Measurements from ENCODE around the gene FN3KRP. TPM values are rescaled to one million over a fixed set of nuclear protein-coding genes. Genes with fewer than 3 reads are reported as not detected.

Gene FN3KRP
- total RNA-seq, 1 experiment from 2014 or later = 19.7 TPM

- TF ChIP-seq NR3C1 (CRISPR knock-in tag; conservative IDR thresholded peaks at IDR 0.05; ENCODE audit: low read depth) = no peak
- no peak for TF ChIP-seq ZBTB43 (CRISPR knock-in tag; IDR thresholded peaks at IDR 0.05)
- TF ChIP-seq, protein P1, sequence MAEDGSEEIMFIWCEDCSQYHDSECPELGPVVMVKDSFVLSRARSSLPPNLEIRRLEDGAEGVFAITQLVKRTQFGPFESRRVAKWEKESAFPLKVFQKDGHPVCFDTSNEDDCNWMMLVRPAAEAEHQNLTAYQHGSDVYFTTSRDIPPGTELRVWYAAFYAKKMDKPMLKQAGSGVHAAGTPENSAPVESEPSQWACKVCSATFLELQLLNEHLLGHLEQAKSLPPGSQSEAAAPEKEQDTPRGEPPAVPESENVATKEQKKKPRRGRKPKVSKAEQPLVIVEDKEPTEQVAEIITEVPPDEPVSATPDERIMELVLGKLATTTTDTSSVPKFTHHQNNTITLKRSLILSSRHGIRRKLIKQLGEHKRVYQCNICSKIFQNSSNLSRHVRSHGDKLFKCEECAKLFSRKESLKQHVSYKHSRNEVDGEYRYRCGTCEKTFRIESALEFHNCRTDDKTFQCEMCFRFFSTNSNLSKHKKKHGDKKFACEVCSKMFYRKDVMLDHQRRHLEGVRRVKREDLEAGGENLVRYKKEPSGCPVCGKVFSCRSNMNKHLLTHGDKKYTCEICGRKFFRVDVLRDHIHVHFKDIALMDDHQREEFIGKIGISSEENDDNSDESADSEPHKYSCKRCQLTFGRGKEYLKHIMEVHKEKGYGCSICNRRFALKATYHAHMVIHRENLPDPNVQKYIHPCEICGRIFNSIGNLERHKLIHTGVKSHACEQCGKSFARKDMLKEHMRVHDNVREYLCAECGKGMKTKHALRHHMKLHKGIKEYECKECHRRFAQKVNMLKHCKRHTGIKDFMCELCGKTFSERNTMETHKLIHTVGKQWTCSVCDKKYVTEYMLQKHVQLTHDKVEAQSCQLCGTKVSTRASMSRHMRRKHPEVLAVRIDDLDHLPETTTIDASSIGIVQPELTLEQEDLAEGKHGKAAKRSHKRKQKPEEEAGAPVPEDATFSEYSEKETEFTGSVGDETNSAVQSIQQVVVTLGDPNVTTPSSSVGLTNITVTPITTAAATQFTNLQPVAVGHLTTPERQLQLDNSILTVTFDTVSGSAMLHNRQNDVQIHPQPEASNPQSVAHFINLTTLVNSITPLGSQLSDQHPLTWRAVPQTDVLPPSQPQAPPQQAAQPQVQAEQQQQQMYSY (CRISPR knock-in tag; IDR thresholded peaks at IDR 0.05) = no peak
- TF ChIP-seq TCF7 (CRISPR knock-in tag; IDR thresholded peaks at IDR 0.05; ENCODE audit: low read depth) = no peak
- no peak for TF ChIP-seq EMX1 (CRISPR knock-in tag; IDR thresholded peaks at IDR 0.05)
- TF ChIP-seq, protein P2, sequence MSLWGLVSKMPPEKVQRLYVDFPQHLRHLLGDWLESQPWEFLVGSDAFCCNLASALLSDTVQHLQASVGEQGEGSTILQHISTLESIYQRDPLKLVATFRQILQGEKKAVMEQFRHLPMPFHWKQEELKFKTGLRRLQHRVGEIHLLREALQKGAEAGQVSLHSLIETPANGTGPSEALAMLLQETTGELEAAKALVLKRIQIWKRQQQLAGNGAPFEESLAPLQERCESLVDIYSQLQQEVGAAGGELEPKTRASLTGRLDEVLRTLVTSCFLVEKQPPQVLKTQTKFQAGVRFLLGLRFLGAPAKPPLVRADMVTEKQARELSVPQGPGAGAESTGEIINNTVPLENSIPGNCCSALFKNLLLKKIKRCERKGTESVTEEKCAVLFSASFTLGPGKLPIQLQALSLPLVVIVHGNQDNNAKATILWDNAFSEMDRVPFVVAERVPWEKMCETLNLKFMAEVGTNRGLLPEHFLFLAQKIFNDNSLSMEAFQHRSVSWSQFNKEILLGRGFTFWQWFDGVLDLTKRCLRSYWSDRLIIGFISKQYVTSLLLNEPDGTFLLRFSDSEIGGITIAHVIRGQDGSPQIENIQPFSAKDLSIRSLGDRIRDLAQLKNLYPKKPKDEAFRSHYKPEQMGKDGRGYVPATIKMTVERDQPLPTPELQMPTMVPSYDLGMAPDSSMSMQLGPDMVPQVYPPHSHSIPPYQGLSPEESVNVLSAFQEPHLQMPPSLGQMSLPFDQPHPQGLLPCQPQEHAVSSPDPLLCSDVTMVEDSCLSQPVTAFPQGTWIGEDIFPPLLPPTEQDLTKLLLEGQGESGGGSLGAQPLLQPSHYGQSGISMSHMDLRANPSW (CRISPR knock-in tag; conservative IDR thresholded peaks at IDR 0.05; ENCODE audit: low read depth) = no peak
- TF ChIP-seq ZNF263 (CRISPR knock-in tag; IDR thresholded peaks at IDR 0.05; ENCODE audit: low read depth) = no peak
- no peak for TF ChIP-seq ZNF423 (CRISPR knock-in tag; IDR thresholded peaks at IDR 0.05)
- no peak for TF ChIP-seq ZNF416 (CRISPR knock-in tag; IDR thresholded peaks at IDR 0.05)
- TF ChIP-seq ERG (CRISPR knock-in tag; IDR thresholded peaks at IDR 0.05) = no peak
- no peak for TF ChIP-seq ETV6 (CRISPR knock-in tag; IDR thresholded peaks at IDR 0.05)
These were observed 17.0 kb upstream of the FN3KRP start (continued) for GRCh38 chr17:82699551-82699950.

DNA sequence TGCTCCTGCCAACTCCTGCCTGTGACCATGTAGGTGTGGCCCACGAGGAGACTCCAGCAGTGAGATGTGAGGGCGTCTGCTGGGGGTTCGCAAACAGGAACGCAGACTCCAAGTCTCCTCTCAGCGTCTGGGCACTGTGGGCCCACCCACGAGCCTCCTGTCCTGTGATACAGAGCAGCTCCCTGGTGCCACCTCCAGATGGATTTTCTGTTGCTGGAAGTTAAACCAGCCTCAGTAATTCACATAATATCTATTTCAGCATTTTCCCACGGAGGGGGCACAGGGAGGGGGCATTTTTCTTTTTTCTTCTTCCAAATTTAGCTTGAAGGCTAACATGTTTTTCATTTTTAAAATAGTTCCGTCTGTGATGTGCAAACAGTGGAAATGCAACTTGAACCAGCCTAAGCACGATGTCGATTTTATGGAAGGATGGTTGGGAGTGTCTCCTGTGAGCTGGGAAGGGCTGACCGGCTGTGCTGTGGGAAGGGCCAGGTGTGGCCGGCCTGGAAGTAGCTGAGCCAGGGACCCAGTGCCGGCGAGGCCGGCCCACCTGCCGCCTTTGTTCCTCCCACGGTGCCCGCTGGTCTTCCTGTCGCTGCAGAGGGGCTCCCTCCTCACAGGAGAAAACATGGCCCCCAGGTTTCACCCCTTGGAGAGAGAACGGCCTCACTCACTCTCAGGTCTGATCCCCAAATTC, 14.1 kb upstream of the FN3KRP start:
- no peak for DNase-seq (ENCODE audit: low spot score)
- Mint-ChIP-seq H3K9me3 (no peaks in the 10 kb centered on the region), H3K27me3 (ENCODE audit: low read depth) (peaks cover 25% of the 10 kb centered on the region), H3K4me3 (no peak overlapping the region), H3K4me1 (no peaks in the 10 kb centered on the region), H3K27ac (no peak overlapping the region), H3K36me3 (no peaks in the 10 kb centered on the region)
- POLR2A ChIA-PET = interaction anchor here (0.7 kb wide), 1 partner anchor 159 kb away, joined by 5 read pairs; no protein-coding TSS in a partner anchor
- CTCF ChIA-PET = interaction anchor here (1.1 kb wide), 1 partner anchor 10 kb away, joined by 5 read pairs; no protein-coding TSS in a partner anchor
- ATAC-seq = no peak
- TF ChIP-seq, protein P3, sequence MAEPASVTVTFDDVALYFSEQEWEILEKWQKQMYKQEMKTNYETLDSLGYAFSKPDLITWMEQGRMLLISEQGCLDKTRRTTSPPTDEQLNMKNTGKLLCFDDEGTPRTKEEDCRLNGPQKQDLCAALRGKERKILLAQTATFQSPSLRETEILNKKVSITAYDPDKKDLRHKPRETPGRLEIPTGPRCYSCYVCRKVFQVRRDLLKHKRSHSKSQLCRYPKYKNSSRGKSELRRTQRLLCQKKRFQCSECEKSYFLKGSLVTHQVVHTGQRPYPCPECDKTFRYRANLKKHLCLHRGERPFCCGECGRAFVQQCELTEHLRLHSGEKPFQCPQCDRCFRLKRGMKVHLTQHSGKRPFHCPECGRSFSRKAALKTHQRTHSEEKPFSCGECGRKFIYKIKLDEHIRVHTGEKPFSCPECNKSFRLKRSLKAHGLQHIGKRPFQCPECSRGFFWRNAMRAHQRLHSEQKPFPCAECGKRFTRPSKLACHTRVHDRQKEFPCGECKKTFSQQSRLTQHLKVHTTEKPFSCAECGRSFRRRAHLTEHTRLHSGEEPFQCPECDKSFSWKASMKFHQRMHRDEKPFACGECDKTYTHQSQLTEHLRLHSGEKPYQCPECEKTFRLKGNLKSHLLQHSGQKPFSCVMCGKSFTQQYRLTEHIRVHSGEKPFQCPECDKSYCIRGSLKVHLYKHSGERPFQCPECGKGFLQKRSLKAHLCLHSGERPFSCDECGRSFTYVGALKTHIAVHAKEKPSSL (CRISPR knock-in tag; conservative IDR thresholded peaks at IDR 0.05) = no peak
- no peak for TF ChIP-seq TCF7 (CRISPR knock-in tag; IDR thresholded peaks at IDR 0.05; ENCODE audit: low read depth)
- no peak for TF ChIP-seq ZNF138 (CRISPR knock-in tag; conservative IDR thresholded peaks at IDR 0.05)
- TF ChIP-seq, protein P4, sequence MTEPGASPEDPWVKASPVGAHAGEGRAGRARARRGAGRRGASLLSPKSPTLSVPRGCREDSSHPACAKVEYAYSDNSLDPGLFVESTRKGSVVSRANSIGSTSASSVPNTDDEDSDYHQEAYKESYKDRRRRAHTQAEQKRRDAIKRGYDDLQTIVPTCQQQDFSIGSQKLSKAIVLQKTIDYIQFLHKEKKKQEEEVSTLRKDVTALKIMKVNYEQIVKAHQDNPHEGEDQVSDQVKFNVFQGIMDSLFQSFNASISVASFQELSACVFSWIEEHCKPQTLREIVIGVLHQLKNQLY (CRISPR knock-in tag; IDR thresholded peaks at IDR 0.05) = no peak
- no peak for TF ChIP-seq ATF6 (CRISPR knock-in tag; IDR thresholded peaks at IDR 0.05)
- TF ChIP-seq, protein P5, sequence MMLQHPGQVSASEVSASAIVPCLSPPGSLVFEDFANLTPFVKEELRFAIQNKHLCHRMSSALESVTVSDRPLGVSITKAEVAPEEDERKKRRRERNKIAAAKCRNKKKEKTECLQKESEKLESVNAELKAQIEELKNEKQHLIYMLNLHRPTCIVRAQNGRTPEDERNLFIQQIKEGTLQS (CRISPR knock-in tag; conservative IDR thresholded peaks at IDR 0.05) = no peak
- no peak for TF ChIP-seq ERG (CRISPR knock-in tag; IDR thresholded peaks at IDR 0.05)
- TF ChIP-seq IRF2 (CRISPR knock-in tag; IDR thresholded peaks at IDR 0.05; ENCODE audit: borderline replicate concordance, low read depth) = no peak

All from WTC11 (cell line).